MCF 10A (cell line): ENCODE results near the gene TTC27. TPM values are rescaled to one million over a fixed set of nuclear protein-coding genes. Genes with fewer than 3 reads are reported as not detected.
A peak's percentile ranks its signal among the peaks of the same experiment; 100 is the strongest.

Experiments
- Bru-seq: library from RNA; stranded (reverse); fragments of 400-500 nt; gene quantifications from one replicate; lab custom pipeline; 2021; lab: Mats Ljungman, UMichigan
- BruChase-seq, 2 experiments: library from RNA; stranded (reverse); fragments of 400-500 nt; gene quantifications; one replicate each; lab custom pipeline; 2021; lab: Mats Ljungman, UMichigan
- BruUV-seq: library from RNA; stranded (reverse); fragments of 400-500 nt; replicated peaks from 2 replicates; lab custom pipeline; 2021; lab: Mats Ljungman, UMichigan
- CTCF ChIA-PET: fragments of 300-600 bp; sonication (Branson Sonifier 250); formaldehyde crosslinking; extraction: SDS; loops from one replicate; lab custom pipeline; 2021; ENCODE audit warnings: antibody characterized with exemption, inconsistent platforms; lab: Yijun Ruan, JAX
- POLR2A ChIA-PET: fragments of 300-600, 350-650 bp; sonication (Branson Sonifier 250); formaldehyde crosslinking; extraction: SDS; loops from one replicate; lab custom pipeline; 2020; ENCODE audit warnings: antibody characterized with exemption, inconsistent platforms; lab: Yijun Ruan, JAX
- DNase-seq: peaks from one replicate; pipeline ENCODE4 v3.0.0-alpha.2; 2018; ENCODE audit not compliant: unreplicated experiment
- H3K27ac Mint-ChIP-seq: one replicate; pipeline ENCODE4 v1.8.0; 2022; ENCODE audit warnings: mild to moderate bottlenecking, low read depth, mixed read lengths; ENCODE audit not compliant: unreplicated experiment
- H3K27me3 Mint-ChIP-seq: one replicate; pipeline ENCODE4 v1.8.0; 2022; ENCODE audit warnings: mixed read lengths; ENCODE audit not compliant: insufficient read depth, unreplicated experiment
- H3K36me3 Mint-ChIP-seq: one replicate; pipeline ENCODE4 v1.8.0; 2022; ENCODE audit warnings: mild to moderate bottlenecking, moderate library complexity, mixed read lengths; ENCODE audit not compliant: insufficient read depth, unreplicated experiment
- H3K4me1 Mint-ChIP-seq: one replicate; pipeline ENCODE4 v1.8.0; 2022; ENCODE audit warnings: mixed read lengths; ENCODE audit not compliant: insufficient read depth, unreplicated experiment
- H3K4me3 Mint-ChIP-seq: one replicate; pipeline ENCODE4 v1.8.0; 2022; ENCODE audit warnings: mild to moderate bottlenecking, moderate library complexity, mixed read lengths; ENCODE audit not compliant: unreplicated experiment
- H3K9me3 Mint-ChIP-seq: one replicate; pipeline ENCODE4 v1.8.0; 2022; ENCODE audit warnings: mixed read lengths; ENCODE audit not compliant: unreplicated experiment
- CTCF ChIP-seq: fragments of 200-600 bp; IDR thresholded peaks from one replicate; pipeline ENCODE4 v1.8.0; 2022; ENCODE audit warnings: antibody characterized with exemption, mild to moderate bottlenecking; ENCODE audit not compliant: unreplicated experiment
- intact Hi-C: fragments of 100-400 bp; cut with micrococcal nuclease; formaldehyde crosslinking; loops from 2 replicates; pipeline ENCODE4 v1.14.1; 2022
- long read RNA-seq: library from polyadenylated mRNA; stranded (forward); transcript quantifications from one replicate; pipeline ENCODE4 v2.0.0, GENCODE V29; 2022
- total RNA-seq: library from RNA; stranded (reverse); gene quantifications from 2 replicates; pipeline ENCODE4 v1.2.3, GENCODE V29; 2022

The TTC27 gene
- 21.1 and 29.1 TPM in 2 replicates for total RNA-seq
- percentile 70 among the genes with signal in this experiment for Bru-seq, nascent RNA
- percentile 66 among the genes with signal in this experiment for BruChase-seq, experiment 1, labeled RNA remaining after a 6-hour chase
- percentile 59 among the genes with signal in this experiment for BruChase-seq, experiment 2, labeled RNA remaining after a 2-hour chase
- long read RNA-seq, transcript TTC27-201 (20 exons, 2,876 nt), result major isoform, 58 of 90 reads
- long read RNA-seq, partial matches to known transcripts, result 3 of 90 reads
- long read RNA-seq, other reads (novel, unspliced or antisense), result 29 of 90 reads

GRCh38 chr2:32627814-32628579 lies at the start of gene TTC27:
Gene TTC27 (plus strand): TSS chr2:32628050. CDS start chr2:32628293, 243 bp downstream.
- no peaks in the 10 kb centered on the region for H3K27me3 Mint-ChIP-seq
- H3K4me1 Mint-ChIP-seq, result peaks cover 5% of the 10 kb centered on the region
- peak; percentile 97 for DNase-seq
- no peak for TF ChIP-seq CTCF
- intact Hi-C loops, result no loop called here
- ChIA-PET CTCF (interaction anchor here (0.6 to 0.7 kb wide), 2 partner anchors 27 to 406 kb away, joined by 3 to 5 read pairs; no protein-coding TSS in a partner anchor), POLR2A (interaction anchor here (0.6 to 1.4 kb wide), 5 partner anchors 9 to 1782 kb away, joined by 3 to 4 read pairs (median 3); no protein-coding TSS in a partner anchor)
- peak within 1 kb of the TSS; percentile 94 for H3K27ac Mint-ChIP-seq
- H3K9me3 Mint-ChIP-seq, result no peaks in the 10 kb centered on the region
- peaks cover 40% of the 10 kb centered on the region for H3K36me3 Mint-ChIP-seq
- TSS peak; percentile 70 for BruUV-seq
- peak within 1 kb of the TSS; percentile 89 for H3K4me3 Mint-ChIP-seq

- no peak for TF ChIP-seq CTCF
- Mint-ChIP-seq H3K4me3 (no peak overlapping the region), H3K9me3 (no peaks in the 10 kb centered on the region), H3K27ac (no peak overlapping the region), H3K27me3 (no peaks in the 10 kb centered on the region), H3K36me3 (peaks cover 42% of the 10 kb centered on the region), H3K4me1 (no peaks in the 10 kb centered on the region)
- intact Hi-C loops, result no loop called here
- no TSS peak for BruUV-seq
- peak; percentile 2 for DNase-seq
- CTCF ChIA-PET, result no interaction called here
- POLR2A ChIA-PET, result no interaction called here
Measured at GRCh38 chr2:32591669-32592463, 36.0 kb upstream of the TTC27 start.

GRCh38 chr2:32594573-32594972 lies 33.3 kb upstream of the TTC27 start:
- no peaks in the 10 kb centered on the region for H3K27me3 Mint-ChIP-seq
- TF ChIP-seq CTCF, result no peak
- DNase-seq, result no peak
- BruUV-seq, result no TSS peak
- H3K4me3 Mint-ChIP-seq, result no peak overlapping the region
- peaks cover 43% of the 10 kb centered on the region for H3K36me3 Mint-ChIP-seq
- no peaks in the 10 kb centered on the region for H3K9me3 Mint-ChIP-seq
- no peak overlapping the region for H3K27ac Mint-ChIP-seq
- CTCF ChIA-PET, result interaction anchor here (0.6 kb wide), 1 partner anchor 492 kb away, joined by 3 read pairs; no protein-coding TSS in a partner anchor
- POLR2A ChIA-PET, result no interaction called here
- intact Hi-C loops, result no loop called here
- no peaks in the 10 kb centered on the region for H3K4me1 Mint-ChIP-seq
